HepG2 (cell line): ENCODE results near the gene ADM5. TPM values are rescaled to one million over a fixed set of nuclear protein-coding genes. Genes with fewer than 3 reads are reported as not detected.

Experiments
- BORCS8-MEF2B ChIP-seq: sonication (generic); formaldehyde crosslinking; IDR thresholded peaks from 2 replicates; pipeline ENCODE4 v1.8.0; 2022; ENCODE audit warnings: mild to moderate bottlenecking, missing genetic modification reagents
- HNF4G ChIP-seq, 2 experiments: sonication (generic) in 1 of 2; formaldehyde crosslinking in 1 of 2; IDR thresholded peaks; 2 replicates each; pipeline versions ENCODE4 v1.4.0 to v1.6.1; 2011 to 2020; ENCODE audit warnings: borderline replicate concordance in 2 of 2, low read depth in 2 of 2, mild to moderate bottlenecking in 2 of 2, low read length in 1 of 2, missing genetic modification reagents in 1 of 2, moderate library complexity in 1 of 2
- KLF11 ChIP-seq: IDR thresholded peaks from 2 replicates; pipeline ENCODE4 v1.6.1; 2016; ENCODE audit warnings: missing compliant biosample characterization
- PHF8 ChIP-seq: sonication (generic); formaldehyde crosslinking; IDR thresholded peaks from 2 replicates; pipeline ENCODE4 v1.5.0; 2020; ENCODE audit warnings: missing genetic modification reagents
- SAFB2 ChIP-seq: sonication (generic); formaldehyde crosslinking; IDR thresholded peaks from 2 replicates; pipeline ENCODE4 v1.5.1; 2020; ENCODE audit warnings: missing genetic modification reagents, low read depth, mild to moderate bottlenecking, borderline replicate concordance
- SAP130 ChIP-seq: IDR thresholded peaks from 2 replicates; pipeline ENCODE4 v1.6.1; 2016; ENCODE audit warnings: low read depth
- SIX1 ChIP-seq: sonication (generic); formaldehyde crosslinking; IDR thresholded peaks from 2 replicates; pipeline ENCODE4 v1.4.0; 2020; ENCODE audit warnings: missing genetic modification reagents, borderline replicate concordance
- SMAD3 ChIP-seq: sonication (generic); formaldehyde crosslinking; IDR thresholded peaks from 2 replicates; pipeline ENCODE4 v1.4.0; 2020; ENCODE audit warnings: missing genetic modification reagents
- U2AF2 ChIP-seq: fragments of 200-400 bp; formaldehyde crosslinking; IDR thresholded peaks from 2 replicates; pipeline ENCODE4 v1.6.1; 2017; ENCODE audit warnings: low read depth, mild to moderate bottlenecking, low read length
- ZKSCAN5 ChIP-seq: sonication (generic); formaldehyde crosslinking; IDR thresholded peaks from 2 replicates; pipeline ENCODE4 v1.5.1; 2020; ENCODE audit warnings: mild to moderate bottlenecking, missing genetic modification reagents
- ZNF136 ChIP-seq: sonication (generic); formaldehyde crosslinking; IDR thresholded peaks from 2 replicates; pipeline ENCODE4 v1.8.1; 2022; ENCODE audit warnings: low read depth, mild to moderate bottlenecking, moderate library complexity, missing genetic modification reagents
- ZNF260 ChIP-seq: sonication (generic); formaldehyde crosslinking; IDR thresholded peaks from 2 replicates; pipeline ENCODE4 v1.4.0; 2020; ENCODE audit warnings: missing genetic modification reagents, low read depth, mild to moderate bottlenecking, borderline replicate concordance
- ZNF30 ChIP-seq: sonication (generic); formaldehyde crosslinking; IDR thresholded peaks from 2 replicates; pipeline ENCODE4 v1.5.0; 2020; ENCODE audit warnings: mild to moderate bottlenecking, missing genetic modification reagents
- ZNF335 ChIP-seq: sonication (generic); formaldehyde crosslinking; IDR thresholded peaks from 2 replicates; pipeline ENCODE4 v1.4.0; 2020; ENCODE audit warnings: missing genetic modification reagents
- ZNF34 ChIP-seq: sonication (generic); formaldehyde crosslinking; IDR thresholded peaks from 2 replicates; pipeline ENCODE4 v1.4.0; 2020; ENCODE audit warnings: mild to moderate bottlenecking, missing genetic modification reagents, borderline replicate concordance
- ZNF629 ChIP-seq: sonication (generic); formaldehyde crosslinking; conservative IDR thresholded peaks from 2 replicates; pipeline ENCODE4 v1.5.0; 2020; ENCODE audit warnings: missing genetic modification reagents
- ZNF788 ChIP-seq: sonication (generic); formaldehyde crosslinking; IDR thresholded peaks from 2 replicates; pipeline ENCODE4 v1.5.0; 2020; ENCODE audit warnings: mild to moderate bottlenecking, missing genetic modification reagents, borderline replicate concordance
- ZNF816 ChIP-seq: sonication (generic); formaldehyde crosslinking; IDR thresholded peaks from 2 replicates; pipeline ENCODE4 v1.8.0; 2022; ENCODE audit warnings: missing genetic modification reagents, mild to moderate bottlenecking, borderline replicate concordance
- polyA plus RNA-seq, 8 experiments: library from polyadenylated mRNA; depleted of rRNA in 3 of 8; stranded (reverse) in 7 of 8; unstranded in 1 of 8; fragments of >200 nt; fragmentation: Illumina TruSeq in 4 of 8; extraction: Trizol in 4 of 8; gene quantifications; 2 replicates each; pipeline versions ENCODE4 v1.2.1 to v1.2.3, GENCODE V29; 2011 to 2016; ENCODE audit warnings: low read depth in 4 of 8, missing spikeins in 1 of 8, mixed read lengths in 1 of 8; ENCODE audit not compliant: insufficient read depth in 1 of 8
- total RNA-seq, 5 experiments: library from RNA; depleted of rRNA; stranded (reverse); fragments of >200 nt; fragmentation: Illumina TruSeq; extraction: Trizol; gene quantifications; 2 replicates each; pipeline ENCODE4 v1.2.3, GENCODE V29; 2016; ENCODE audit warnings: low read depth in 1 of 5
- TF ChIP-seq, protein P1 (sequence below): sonication (generic); formaldehyde crosslinking; IDR thresholded peaks from 2 replicates; pipeline ENCODE4 v1.5.0; 2020; ENCODE audit warnings: mild to moderate bottlenecking, missing genetic modification reagents, borderline replicate concordance
- TF ChIP-seq, protein P2 (sequence below): sonication (generic); formaldehyde crosslinking; IDR thresholded peaks from 2 replicates; pipeline ENCODE4 v1.4.0; 2020; ENCODE audit warnings: missing genetic modification reagents
- TF ChIP-seq, protein P3 (sequence below): sonication (generic); formaldehyde crosslinking; IDR thresholded peaks from 2 replicates; pipeline ENCODE4 v1.5.0; 2020; ENCODE audit warnings: missing genetic modification reagents
- TF ChIP-seq, protein P4 (sequence below): sonication (generic); formaldehyde crosslinking; IDR thresholded peaks from 2 replicates; pipeline ENCODE4 v1.4.0; 2020; ENCODE audit warnings: missing genetic modification reagents

The ADM5 gene
- total and polyA plus RNA-seq, 2 of the 13 experiments (the other 11 are each of a cell fraction or from before 2014, with no cell fraction given), result 2.7 to 4.1 TPM

DNA sequence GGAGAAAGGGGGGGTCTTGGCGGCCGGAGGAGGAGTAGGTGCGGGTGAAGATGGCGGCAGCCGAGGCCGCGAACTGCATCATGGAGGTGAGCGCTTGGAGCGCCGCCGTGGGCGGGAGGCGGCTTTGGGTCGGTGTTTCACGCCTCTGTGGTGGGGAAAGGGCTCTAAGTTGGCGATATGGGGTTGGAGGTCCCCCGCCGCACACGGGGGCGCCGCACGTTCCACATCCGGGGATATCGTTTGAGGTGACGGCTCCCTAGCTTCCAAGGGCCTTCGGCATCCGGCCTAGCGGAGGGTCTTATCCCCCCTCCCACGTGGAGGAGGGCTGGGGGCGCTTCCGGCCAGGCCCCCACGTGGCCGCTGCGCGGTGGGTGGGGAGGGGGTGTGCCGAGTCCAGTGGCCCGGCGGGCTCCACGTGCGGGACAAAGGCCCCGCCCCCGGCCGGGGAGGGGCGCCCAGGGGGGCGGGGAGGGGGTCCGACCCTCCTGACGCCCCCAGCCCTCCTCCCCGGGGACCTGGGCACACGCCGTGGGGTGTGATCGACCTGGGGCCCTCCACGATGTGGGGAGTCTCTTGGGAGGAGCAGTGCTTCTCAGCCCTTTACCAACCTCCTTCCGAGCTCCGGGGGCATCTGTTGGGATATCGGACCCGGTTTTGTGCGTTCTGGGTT, 12.0 kb upstream of the ADM5 start, which contains the start of gene PRMT1 (continued):
- TF ChIP-seq ZNF816 (CRISPR knock-in tag) (no peak), SIX1 (CRISPR knock-in tag) (no peak), PHF8 (CRISPR knock-in tag) (peak; percentile 82), U2AF2 (no peak), SAFB2 (no peak), ZNF335 (CRISPR knock-in tag) (no peak), KLF11 (CRISPR knock-in tag) (no peak), ZNF788 (CRISPR knock-in tag) (peak; percentile 37; the same call in 1 of the 2 replicates), ZNF34 (CRISPR knock-in tag) (no peak), HNF4G (IDR thresholded peaks at IDR 0.05; ENCODE audit: borderline replicate concordance, low read depth, low read length) (no peak), HNF4G (CRISPR knock-in tag; IDR thresholded peaks at IDR 0.05; ENCODE audit: borderline replicate concordance, low read depth) (no peak), ZKSCAN5 (CRISPR knock-in tag) (no peak), SMAD3 (CRISPR knock-in tag) (0 out of 2 replicates have a peak, but pooled peaks have one; percentile 54), SAP130 (CRISPR knock-in tag) (peak; percentile 94), ZNF260 (CRISPR knock-in tag) (no peak), ZNF136 (CRISPR knock-in tag) (no peak), ZNF629 (CRISPR knock-in tag) (no peak), BORCS8-MEF2B (CRISPR knock-in tag) (peak; percentile 51), ZNF30 (CRISPR knock-in tag) (no peak)
- TF ChIP-seq, protein P1, sequence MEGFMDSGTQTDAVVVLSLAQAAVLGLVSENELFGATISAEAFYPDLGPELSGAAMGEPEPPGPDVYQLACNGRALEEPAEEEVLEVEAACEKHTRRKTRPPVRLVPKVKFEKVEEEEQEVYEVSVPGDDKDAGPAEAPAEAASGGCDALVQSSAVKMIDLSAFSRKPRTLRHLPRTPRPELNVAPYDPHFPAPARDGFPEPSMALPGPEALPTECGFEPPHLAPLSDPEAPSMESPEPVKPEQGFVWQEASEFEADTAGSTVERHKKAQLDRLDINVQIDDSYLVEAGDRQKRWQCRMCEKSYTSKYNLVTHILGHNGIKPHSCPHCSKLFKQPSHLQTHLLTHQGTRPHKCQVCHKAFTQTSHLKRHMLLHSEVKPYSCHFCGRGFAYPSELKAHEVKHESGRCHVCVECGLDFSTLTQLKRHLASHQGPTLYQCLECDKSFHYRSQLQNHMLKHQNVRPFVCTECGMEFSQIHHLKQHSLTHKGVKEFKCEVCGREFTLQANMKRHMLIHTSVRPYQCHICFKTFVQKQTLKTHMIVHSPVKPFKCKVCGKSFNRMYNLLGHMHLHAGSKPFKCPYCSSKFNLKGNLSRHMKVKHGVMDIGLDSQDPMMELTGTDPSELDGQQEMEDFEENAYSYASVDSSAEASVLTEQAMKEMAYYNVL (CRISPR knock-in tag), result peak; percentile 66; the same call in 1 of the 2 replicates
- TF ChIP-seq, protein P2, sequence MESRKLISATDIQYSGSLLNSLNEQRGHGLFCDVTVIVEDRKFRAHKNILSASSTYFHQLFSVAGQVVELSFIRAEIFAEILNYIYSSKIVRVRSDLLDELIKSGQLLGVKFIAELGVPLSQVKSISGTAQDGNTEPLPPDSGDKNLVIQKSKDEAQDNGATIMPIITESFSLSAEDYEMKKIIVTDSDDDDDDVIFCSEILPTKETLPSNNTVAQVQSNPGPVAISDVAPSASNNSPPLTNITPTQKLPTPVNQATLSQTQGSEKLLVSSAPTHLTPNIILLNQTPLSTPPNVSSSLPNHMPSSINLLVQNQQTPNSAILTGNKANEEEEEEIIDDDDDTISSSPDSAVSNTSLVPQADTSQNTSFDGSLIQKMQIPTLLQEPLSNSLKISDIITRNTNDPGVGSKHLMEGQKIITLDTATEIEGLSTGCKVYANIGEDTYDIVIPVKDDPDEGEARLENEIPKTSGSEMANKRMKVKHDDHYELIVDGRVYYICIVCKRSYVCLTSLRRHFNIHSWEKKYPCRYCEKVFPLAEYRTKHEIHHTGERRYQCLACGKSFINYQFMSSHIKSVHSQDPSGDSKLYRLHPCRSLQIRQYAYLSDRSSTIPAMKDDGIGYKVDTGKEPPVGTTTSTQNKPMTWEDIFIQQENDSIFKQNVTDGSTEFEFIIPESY (CRISPR knock-in tag), result no peak
- TF ChIP-seq, protein P3, sequence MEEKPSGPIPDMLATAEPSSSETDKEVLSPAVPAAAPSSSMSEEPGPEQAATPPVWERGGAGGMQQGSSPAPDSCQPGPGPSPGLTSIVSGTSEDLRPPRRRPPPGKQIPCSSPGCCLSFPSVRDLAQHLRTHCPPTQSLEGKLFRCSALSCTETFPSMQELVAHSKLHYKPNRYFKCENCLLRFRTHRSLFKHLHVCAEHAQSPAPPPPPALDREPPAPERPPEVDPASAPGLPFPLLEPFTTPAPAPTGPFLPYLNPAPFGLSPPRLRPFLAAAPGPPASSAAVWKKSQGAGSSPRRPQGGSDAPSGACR (CRISPR knock-in tag), result 0 out of 2 replicates have a peak, but pooled peaks have one; percentile 50
- TF ChIP-seq, protein P4, sequence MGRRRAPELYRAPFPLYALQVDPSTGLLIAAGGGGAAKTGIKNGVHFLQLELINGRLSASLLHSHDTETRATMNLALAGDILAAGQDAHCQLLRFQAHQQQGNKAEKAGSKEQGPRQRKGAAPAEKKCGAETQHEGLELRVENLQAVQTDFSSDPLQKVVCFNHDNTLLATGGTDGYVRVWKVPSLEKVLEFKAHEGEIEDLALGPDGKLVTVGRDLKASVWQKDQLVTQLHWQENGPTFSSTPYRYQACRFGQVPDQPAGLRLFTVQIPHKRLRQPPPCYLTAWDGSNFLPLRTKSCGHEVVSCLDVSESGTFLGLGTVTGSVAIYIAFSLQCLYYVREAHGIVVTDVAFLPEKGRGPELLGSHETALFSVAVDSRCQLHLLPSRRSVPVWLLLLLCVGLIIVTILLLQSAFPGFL (CRISPR knock-in tag), result no peak
